GM12878 (cell line): Measurements from ENCODE around the gene PDE7B. TPM values are rescaled to one million over a fixed set of nuclear protein-coding genes. Genes with fewer than 3 reads are reported as not detected.

Experiments
- ATAC-seq: fragments of 200-7000 bp; cut with Tn5 transposase; 3 replicates; pipeline ENCODE4 v1.9.1; 2020; ENCODE audit warnings: mild to moderate bottlenecking, moderate library complexity
- BruUV-seq: library from RNA; stranded (reverse); fragments of 400-500 nt; replicated peaks from 2 replicates; lab custom pipeline; 2021; lab: Mats Ljungman, UMichigan
- CTCF ChIA-PET: fragments of 300-600 bp; sonication (Branson Sonifier 250); formaldehyde crosslinking; extraction: SDS; loops from one replicate; lab custom pipeline; 2021; ENCODE audit warnings: inconsistent platforms; lab: Yijun Ruan, JAX
- POLR2A ChIA-PET: fragments of 350-600 bp; formaldehyde crosslinking; extraction: SDS; loops from one replicate; lab custom pipeline; 2021; ENCODE audit warnings: inconsistent platforms; lab: Charles Lee
- RAD21 ChIA-PET: fragments of 300-600 bp; sonication (Branson Sonifier 250); formaldehyde crosslinking; loops from one replicate; lab custom pipeline; 2023; ENCODE audit warnings: antibody characterized with exemption; ENCODE audit not compliant: unreplicated experiment; lab: Charles Lee
- SMC1A ChIA-PET: fragments of 300-600 bp; sonication (Branson Sonifier 250); formaldehyde crosslinking; loops from one replicate; lab custom pipeline; 2023; ENCODE audit not compliant: unreplicated experiment, uncharacterized antibody; lab: Charles Lee
- DNase-seq: peaks from one replicate; pipeline ENCODE4 v3.0.0-alpha.2; 2011; ENCODE audit warnings: low read depth, low spot score
- FAIRE-seq: peaks from 3 replicates; lab custom pipeline; 2011; peaks lifted over from hg19 to GRCh38; lab: Jason Lieb, UNC
- H2AFZ ChIP-seq: 2 replicates; pipeline ENCODE4 v1.6.0; 2011; ENCODE audit warnings: low read depth, low read length, control low read depth; ENCODE audit not compliant: control insufficient read depth
- H3K27ac ChIP-seq: 2 replicates; pipeline ENCODE4 v1.5.1; 2011; ENCODE audit warnings: control low read depth; ENCODE audit not compliant: control insufficient read depth, insufficient read depth
- H3K27me3 ChIP-seq, 2 experiments: replicated peaks in 1 of 2; 2 replicates each; pipeline versions ENCODE4 v1.6.0 to v1.6.1; 2011; ENCODE audit warnings: low read length in 1 of 2; ENCODE audit not compliant: control insufficient read depth in 2 of 2, insufficient read depth in 2 of 2
- H3K36me3 ChIP-seq, 2 experiments: 2 replicates each; pipeline ENCODE4 v1.5.1; 2011; ENCODE audit warnings: low read length in 1 of 2; ENCODE audit not compliant: control insufficient read depth in 2 of 2, insufficient read depth in 2 of 2
- H3K4me1 ChIP-seq: 2 replicates; pipeline ENCODE4 v1.6.1; 2011; ENCODE audit warnings: mild to moderate bottlenecking, low read length, moderate library complexity, mixed read lengths; ENCODE audit not compliant: control insufficient read depth, insufficient read depth
- H3K4me2 ChIP-seq: 2 replicates; pipeline ENCODE4 v1.6.0; 2011; ENCODE audit warnings: control low read depth; ENCODE audit not compliant: control insufficient read depth, insufficient read depth
- H3K4me3 ChIP-seq: fragments of 200-600 bp; sonication (generic); 2 replicates; pipeline ENCODE4 v1.5.1; 2016
- H3K79me2 ChIP-seq: 2 replicates; pipeline ENCODE4 v1.6.0; 2011; ENCODE audit warnings: low read length; ENCODE audit not compliant: control insufficient read depth, insufficient read depth
- H3K9ac ChIP-seq: 2 replicates; pipeline ENCODE4 v1.8.0; 2011; ENCODE audit warnings: low read length, control low read depth, mixed read lengths; ENCODE audit not compliant: control insufficient read depth, insufficient read depth
- H3K9me3 ChIP-seq: replicated peaks from 3 replicates; pipeline ENCODE4 v1.5.1; 2011; ENCODE audit warnings: mild to moderate bottlenecking, low read length; ENCODE audit not compliant: control insufficient read depth, insufficient read depth
- H4K20me1 ChIP-seq: 2 replicates; pipeline ENCODE4 v1.6.0; 2011; ENCODE audit not compliant: control insufficient read depth, insufficient read depth
- SMAD5 ChIP-seq: IDR thresholded peaks from 2 replicates; pipeline ENCODE4 v1.6.1; 2016; ENCODE audit warnings: antibody characterized with exemption, low read depth
- SRF ChIP-seq, 2 experiments: IDR thresholded peaks; 2 replicates each; pipeline ENCODE4 v1.6.1; 2011; ENCODE audit warnings: low read depth in 2 of 2, low read length in 2 of 2, mild to moderate bottlenecking in 1 of 2, moderate library complexity in 1 of 2
- ZZZ3 ChIP-seq: IDR thresholded peaks from 2 replicates; pipeline ENCODE4 v1.6.1; 2011; ENCODE audit warnings: low read depth; ENCODE audit not compliant: control insufficient read depth, insufficient read length
- WGBS: methylation state at CpG from one replicate; pipeline ENCODE4 v1.1.6; 2016; ENCODE audit warnings: low lambda C conversion rate; ENCODE audit not compliant: insufficient replicate concordance, insufficient coverage; ENCODE audit errors: missing lambda C conversion rate; 5-methylcytosine and 5-hydroxymethylcytosine counted together
- in situ Hi-C: fragments of 300-500 bp; cut with MboI; formaldehyde crosslinking; loops from 9 replicates; pipeline ENCODE4 v1.14.3; 2018; ENCODE audit warnings: mixed read lengths
- intact Hi-C: fragments of 100-400 bp; cut with micrococcal nuclease; formaldehyde crosslinking; loops from one replicate; pipeline ENCODE4 v1.14.2; 2022; ENCODE audit not compliant: unreplicated experiment
- polyA plus RNA-seq, 11 experiments: library from polyadenylated mRNA; depleted of rRNA in 4 of 11; unstranded in 6 of 11; stranded (reverse) in 5 of 11; fragments of >200 nt; fragmentation: Nextera tagmentation in 4 of 11; fragmentation: Illumina TruSeq in 1 of 11; extraction: Ambion mirVana in 4 of 11; extraction: Trizol in 1 of 11; gene quantifications; 1 replicate in 1 of 11; 2 replicates in 10 of 11; pipeline versions ENCODE4 v1.2.1 to v1.2.3, GENCODE V29; 2011 to 2016; ENCODE audit warnings: inconsistent platforms in 2 of 11, missing spikeins in 2 of 11, low read depth in 1 of 11
- total RNA-seq, 4 experiments: library from RNA; depleted of rRNA in 3 of 4; stranded (reverse); fragments of >200 nt in 3 of 4; fragmentation: Illumina TruSeq in 1 of 4; extraction: Trizol in 1 of 4; gene quantifications; 2 replicates each; pipeline versions ENCODE4 v1.2.1 to v1.2.3, GENCODE V29; 2013 to 2021
- TF ChIP-seq, protein P1 (sequence below): fragments of 450-650 bp; IDR thresholded peaks from 2 replicates; pipeline ENCODE4 v1.6.1; 2017; ENCODE audit warnings: mild to moderate bottlenecking, moderate library complexity

PDE7B gene
- total and polyA plus RNA-seq, 10 of the 15 experiments (the other 5 are each of a cell fraction or from before 2014, with no cell fraction given), result not detected

DNA sequence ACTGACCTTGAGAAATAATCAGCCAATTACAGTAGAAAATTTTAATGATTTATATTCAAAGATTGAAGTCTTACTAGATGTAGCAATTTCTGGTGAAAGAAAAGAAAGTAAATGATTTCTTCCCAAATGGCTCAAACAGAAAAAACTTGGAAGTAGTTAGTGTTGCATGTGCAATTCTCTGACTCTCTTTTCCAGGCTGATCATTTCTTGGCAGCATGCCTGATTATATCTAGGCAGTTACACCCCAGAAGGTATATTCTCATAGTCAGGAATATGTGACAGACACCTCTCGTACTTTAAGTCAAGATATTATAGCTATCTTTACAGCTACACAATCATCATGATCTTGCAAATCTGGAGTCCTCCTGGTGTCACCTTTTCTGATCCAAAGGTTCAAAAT is 122.9 kb downstream of the PDE7B start:
- Histone ChIP-seq H3K27me3 (no peaks in the 10 kb centered on the region), H3K9me3 (no peaks in the 10 kb centered on the region), H3K4me2 (no peak overlapping the region), H3K4me1 (no peaks in the 10 kb centered on the region), H3K36me3 (no peaks in the 10 kb centered on the region), H3K27ac (no peak overlapping the region), H3K79me2 (no peaks in the 10 kb centered on the region), H2AFZ (no peak overlapping the region), H3K4me3 (no peak overlapping the region), H4K20me1 (no peaks in the 10 kb centered on the region), H3K9ac (no peak overlapping the region)
- DNase-seq (no peak), FAIRE-seq (no peak), ATAC-seq (no peak)
- ChIA-PET RAD21 (no interaction called here), CTCF (no interaction called here), POLR2A (no interaction called here), SMC1A (no interaction called here)
- intact Hi-C loops (no loop called here), in situ Hi-C loops (no loop called here)
- BruUV-seq, result no TSS peak
- no peak for TF ChIP-seq SRF (IDR thresholded peaks at IDR 0.05; ENCODE audit: low read depth in 2 of 2, low read length in 2 of 2)
- TF ChIP-seq ZZZ3, result no peak
- TF ChIP-seq SMAD5, result no peak
- TF ChIP-seq, protein P1, sequence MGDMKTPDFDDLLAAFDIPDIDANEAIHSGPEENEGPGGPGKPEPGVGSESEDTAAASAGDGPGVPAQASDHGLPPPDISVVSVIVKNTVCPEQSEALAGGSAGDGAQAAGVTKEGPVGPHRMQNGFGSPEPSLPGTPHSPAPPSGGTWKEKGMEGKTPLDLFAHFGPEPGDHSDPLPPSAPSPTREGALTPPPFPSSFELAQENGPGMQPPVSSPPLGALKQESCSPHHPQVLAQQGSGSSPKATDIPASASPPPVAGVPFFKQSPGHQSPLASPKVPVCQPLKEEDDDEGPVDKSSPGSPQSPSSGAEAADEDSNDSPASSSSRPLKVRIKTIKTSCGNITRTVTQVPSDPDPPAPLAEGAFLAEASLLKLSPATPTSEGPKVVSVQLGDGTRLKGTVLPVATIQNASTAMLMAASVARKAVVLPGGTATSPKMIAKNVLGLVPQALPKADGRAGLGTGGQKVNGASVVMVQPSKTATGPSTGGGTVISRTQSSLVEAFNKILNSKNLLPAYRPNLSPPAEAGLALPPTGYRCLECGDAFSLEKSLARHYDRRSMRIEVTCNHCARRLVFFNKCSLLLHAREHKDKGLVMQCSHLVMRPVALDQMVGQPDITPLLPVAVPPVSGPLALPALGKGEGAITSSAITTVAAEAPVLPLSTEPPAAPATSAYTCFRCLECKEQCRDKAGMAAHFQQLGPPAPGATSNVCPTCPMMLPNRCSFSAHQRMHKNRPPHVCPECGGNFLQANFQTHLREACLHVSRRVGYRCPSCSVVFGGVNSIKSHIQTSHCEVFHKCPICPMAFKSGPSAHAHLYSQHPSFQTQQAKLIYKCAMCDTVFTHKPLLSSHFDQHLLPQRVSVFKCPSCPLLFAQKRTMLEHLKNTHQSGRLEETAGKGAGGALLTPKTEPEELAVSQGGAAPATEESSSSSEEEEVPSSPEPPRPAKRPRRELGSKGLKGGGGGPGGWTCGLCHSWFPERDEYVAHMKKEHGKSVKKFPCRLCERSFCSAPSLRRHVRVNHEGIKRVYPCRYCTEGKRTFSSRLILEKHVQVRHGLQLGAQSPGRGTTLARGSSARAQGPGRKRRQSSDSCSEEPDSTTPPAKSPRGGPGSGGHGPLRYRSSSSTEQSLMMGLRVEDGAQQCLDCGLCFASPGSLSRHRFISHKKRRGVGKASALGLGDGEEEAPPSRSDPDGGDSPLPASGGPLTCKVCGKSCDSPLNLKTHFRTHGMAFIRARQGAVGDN, result no peak
- WGBS, result 0% methylated on average over 1 of the region's 1 CpG
